Neural progenitor cell (in vitro differentiated cells): ENCODE results near the gene RAB11B.

Experiments used
- CTCF ChIP-seq: fragments of 200-600 bp; sonication (generic); IDR thresholded peaks from 2 replicates; pipeline ENCODE4 v1.5.1; 2017; ENCODE audit warnings: antibody characterized with exemption, mild to moderate bottlenecking
- EZH2 ChIP-seq: fragments of 200-600 bp; sonication (generic); IDR thresholded peaks from 2 replicates; pipeline ENCODE4 v1.6.1; 2017; ENCODE audit warnings: antibody characterized with exemption, mild to moderate bottlenecking, moderate library complexity
- EZH2phosphoT487 ChIP-seq: fragments of 200-600 bp; sonication (generic); IDR thresholded peaks from 2 replicates; pipeline ENCODE4 v1.6.1; 2017; ENCODE audit warnings: antibody characterized with exemption

- TF ChIP-seq CTCF: peak; percentile 31
- TF ChIP-seq EZH2: peak; percentile 64
- no peak for TF ChIP-seq EZH2phosphoT487
Observed at GRCh38 chr19:8363803-8364771, 26.1 kb upstream of the RAB11B start, which contains the start of gene ANGPTL4.
